Activated CD8-positive, alpha-beta memory T cell treated with anti-CD3 and anti-CD28 coated beads for 4 hours (primary cell): ENCODE measurements around the gene SUFU.
A peak's percentile ranks its signal among the peaks of the same experiment; 100 is the strongest.
"Not testable (repeated sequence)": the region's sequence is repeated elsewhere in the genome, so short reads cannot be mapped to it uniquely, and the experiment has no call there.

Experiments
- DNase-seq, 2 donors: peaks; one replicate each; pipeline ENCODE4 v3.0.0-alpha.2; 2020; ENCODE audit warnings: low read depth in 2 of 2

Gene SUFU

DNA sequence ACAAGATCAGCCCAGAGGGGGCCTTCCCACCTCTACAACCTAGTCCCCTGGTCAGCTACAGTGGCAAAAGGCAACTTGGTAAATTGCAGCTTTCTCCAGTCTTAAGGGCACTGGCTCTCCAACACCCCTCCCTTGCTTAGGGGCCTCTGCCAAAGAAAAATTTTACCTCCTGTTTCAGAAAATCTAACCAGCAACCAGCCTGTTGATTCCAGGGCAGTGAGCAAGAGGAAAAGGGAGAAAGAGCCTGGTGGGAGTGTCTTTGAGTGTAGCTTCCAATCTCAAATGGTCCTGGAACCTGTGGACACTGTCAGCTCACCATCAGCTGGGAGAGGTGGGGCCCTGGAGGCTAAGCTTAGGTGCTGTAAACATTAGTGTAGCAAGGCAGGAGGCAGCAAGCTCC lies 24.1 kb upstream of the SUFU start:
- no peak for DNase-seq

DNA sequence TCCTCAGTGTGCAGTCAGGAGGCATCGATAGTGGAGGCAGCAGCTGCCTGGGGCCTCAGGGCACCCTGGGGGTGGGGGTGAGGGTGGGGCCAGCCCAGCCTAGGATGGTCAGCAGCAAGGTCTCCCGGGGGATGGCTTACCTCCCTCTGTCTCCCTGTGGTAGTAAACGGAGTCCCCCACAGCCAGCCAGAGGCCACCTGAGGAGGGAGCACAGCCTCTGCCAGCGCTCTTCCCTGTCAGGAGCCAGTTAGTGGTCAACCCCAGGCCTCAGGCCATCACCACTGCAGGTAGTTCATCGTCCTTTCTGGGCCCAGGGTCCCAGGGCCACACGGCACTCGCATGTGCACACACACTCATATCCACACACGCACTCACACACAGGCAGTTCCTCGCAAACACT lies 23.4 kb upstream of the SUFU start:
- no peak for DNase-seq

DNA sequence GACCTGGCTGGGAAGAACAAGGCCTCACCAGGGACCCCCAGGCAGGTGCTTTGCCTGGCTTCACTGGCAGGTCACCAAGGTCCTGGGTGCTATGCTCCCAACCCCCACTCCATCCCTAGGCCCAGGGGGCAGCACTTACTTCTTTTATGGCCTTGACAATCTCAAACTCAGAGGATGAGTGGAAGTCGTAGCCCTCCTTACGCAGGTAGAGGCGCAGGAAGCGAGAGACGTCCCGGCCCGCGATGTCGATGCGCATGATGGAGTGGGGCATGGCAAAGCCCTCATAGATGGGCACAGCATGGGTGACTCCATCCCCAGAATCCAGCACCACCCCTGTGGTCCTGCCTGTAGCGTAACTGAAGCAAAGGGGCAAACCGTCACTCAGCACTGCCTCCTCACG lies 19.8 kb upstream of the SUFU start:
- no peak for DNase-seq

DNA sequence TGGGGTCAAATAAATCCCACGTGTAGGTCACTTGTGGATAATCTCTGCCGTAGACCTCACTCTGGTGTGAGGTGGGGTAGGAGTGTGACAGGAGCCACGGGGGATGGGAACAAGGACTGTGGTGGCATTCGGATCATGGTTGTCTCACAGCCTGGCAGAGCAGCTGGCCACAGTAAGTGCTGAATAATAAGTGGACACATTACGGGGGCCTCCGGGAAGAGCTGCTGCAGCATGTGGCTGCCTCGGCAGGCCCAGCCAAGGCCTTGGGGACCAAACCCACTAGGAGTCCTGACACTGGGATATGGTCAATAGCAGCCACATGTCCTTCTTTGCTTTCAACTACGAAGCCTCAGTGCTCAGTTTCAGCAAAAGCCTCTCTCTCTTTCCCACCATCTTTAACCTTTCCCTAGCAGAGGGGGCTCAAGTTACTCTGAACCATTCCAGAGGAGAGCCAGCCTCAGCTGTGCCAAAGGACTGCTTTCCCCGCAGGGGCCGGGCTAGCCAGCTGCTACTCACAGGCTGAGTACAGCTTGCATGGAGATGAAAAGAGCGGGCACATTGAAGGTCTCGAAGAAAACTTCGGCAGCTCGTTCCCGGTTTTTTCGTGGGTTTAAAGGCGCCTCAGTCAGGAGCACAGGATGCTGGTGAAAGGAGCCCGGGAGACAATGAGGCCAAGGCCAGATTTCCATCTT lies 18.5 kb upstream of the SUFU start:
- no peak for DNase-seq

DNA sequence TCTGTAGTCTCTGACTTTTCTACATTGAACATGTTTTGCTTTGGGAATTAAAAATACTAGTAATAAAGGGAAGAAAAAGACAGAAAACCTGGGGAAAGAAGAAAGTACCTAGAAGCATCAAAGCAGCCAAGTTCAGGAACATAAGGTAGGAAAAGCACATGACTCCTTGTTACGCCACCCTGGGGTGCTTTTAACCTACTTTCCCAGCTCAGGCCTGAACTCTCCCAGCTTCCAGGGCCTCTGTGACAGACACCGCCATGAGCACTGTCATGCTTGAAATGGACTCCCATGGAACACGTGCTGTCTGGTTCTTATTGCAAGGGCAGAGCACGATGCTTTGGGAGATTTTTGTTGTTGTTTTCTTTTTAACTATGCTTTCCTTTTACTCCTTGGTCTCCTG lies 12.6 kb upstream of the SUFU start:
- DNase-seq: no peak

DNA sequence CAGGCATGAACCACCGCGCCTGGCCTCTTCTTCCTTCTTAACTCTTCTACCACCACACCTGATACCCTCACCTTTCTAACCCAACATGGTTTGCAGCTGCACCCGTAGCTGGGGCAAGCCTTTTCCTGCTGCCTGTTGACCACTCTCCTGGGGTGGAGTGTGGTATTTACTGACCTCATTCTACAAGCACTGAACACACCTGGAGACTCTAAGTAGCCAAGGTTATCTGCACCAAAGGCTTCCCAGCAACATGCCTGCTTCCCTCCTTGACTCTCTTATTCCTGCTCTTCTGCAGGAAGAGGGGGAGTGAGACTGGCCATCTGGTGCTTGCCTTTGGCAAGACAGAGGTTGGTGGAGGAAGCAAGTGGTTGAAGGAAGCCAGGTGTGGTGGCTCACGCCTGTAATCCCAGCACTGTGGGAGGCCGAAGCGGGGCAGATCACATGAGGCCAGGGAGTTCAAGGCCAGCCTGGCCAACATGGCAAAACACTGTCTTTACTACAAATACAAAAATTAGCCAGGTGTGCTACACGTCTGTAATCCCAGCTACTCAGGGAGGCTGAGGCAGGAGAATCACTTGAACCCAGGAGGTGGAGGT lies 11.3 kb upstream of the SUFU start:
- no peak for DNase-seq

DNA sequence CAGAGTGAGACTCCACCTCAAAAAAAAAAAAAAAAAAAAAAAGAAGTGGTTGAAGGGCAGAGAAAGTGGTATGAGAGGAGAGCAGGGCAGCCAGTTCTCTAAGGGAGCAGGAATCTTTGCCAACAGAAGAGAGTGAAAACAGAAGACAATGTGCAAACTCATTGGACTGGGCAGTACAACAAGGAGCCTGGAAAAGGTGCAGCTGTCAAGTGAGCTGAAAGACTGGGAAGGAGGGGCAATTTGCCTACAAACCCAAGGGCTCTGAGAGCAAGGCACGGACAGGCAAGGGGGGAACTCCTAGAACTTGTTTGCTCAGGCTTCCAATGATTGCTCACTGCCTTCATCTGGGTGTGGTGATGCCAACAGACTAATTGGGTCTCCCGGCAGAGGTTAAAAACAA lies 10.8 kb upstream of the SUFU start:
- no peak for DNase-seq

DNA sequence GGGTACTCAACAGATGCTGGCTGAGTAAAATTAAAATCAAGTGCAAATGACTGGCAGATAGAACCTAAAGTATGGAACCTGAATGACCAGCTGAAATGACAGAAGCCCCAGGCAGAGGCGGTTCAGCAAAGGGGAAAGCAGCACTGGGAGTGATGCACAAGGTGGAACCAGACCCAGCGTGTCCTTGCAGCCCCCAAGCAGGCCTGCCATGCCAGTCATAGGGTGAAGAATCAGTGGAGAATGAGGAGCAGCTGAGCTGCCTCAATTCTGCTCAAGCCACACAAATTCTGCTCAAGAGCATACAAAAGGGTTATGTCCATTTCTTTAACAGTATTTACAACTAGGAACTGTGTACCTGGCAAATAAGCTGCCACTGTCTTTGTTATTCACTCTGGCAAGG lies 10.0 kb upstream of the SUFU start:
- no peak for DNase-seq

DNA sequence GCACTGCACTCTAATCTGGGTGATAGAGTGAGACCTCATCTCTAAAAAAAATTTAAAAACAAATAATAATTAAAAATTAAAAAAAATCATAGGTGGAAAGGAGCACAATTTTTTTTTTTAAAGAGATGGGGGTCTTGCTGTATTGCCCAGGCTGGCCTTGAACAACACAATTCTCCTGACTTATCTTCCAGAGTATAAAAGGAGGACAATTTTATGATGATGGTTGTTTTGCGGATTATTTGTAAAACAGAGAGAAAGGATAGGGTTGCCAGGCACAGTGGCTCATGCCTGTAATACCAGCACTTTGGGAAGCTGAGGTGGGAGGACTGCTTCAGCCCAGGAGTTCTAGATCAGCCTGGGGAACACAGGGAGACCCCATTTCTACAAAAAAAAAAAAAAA lies 6.2 kb upstream of the SUFU start:
- no peak for DNase-seq

DNA sequence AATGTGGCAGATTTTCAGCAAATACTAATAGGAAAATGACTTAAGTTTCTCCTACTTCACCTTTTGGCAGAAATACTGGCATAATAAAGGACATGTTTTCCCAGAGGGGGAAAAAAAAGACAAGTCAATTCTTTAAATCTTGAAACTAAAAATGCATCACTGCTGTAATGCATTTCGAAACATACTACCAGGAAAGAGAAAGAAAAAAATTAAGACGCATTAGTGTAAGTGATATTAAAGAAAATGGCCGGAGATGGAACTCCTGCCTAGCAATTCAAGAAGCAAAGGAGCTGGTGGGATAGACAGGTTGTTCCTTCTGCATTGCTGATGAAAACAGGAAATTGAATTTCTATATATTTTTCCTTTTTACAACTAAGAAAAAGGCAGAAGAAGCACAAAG lies 4.4 kb upstream of the SUFU start:
- DNase-seq: no peak

DNA sequence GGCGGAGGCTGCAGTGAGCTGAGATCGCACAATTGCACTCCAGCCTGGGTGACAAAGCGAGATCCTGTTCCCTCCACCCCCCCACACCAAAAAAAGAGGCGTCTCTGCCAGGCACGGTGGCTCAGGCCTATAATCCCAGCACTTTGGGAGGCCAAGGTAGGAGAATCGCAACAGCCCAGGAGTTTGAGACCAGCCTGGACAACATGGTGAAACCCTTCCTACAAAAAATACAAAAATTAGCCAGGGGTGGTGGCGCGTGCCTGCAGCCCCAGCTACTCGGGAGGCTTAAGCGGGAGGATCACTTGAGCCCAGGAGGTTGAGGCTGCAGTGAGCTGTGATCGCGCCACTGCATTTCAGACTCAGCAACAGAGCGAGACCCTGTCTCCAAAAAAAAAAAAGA lies 3.1 kb upstream of the SUFU start:
- DNase-seq: not testable (repeated sequence)

DNA sequence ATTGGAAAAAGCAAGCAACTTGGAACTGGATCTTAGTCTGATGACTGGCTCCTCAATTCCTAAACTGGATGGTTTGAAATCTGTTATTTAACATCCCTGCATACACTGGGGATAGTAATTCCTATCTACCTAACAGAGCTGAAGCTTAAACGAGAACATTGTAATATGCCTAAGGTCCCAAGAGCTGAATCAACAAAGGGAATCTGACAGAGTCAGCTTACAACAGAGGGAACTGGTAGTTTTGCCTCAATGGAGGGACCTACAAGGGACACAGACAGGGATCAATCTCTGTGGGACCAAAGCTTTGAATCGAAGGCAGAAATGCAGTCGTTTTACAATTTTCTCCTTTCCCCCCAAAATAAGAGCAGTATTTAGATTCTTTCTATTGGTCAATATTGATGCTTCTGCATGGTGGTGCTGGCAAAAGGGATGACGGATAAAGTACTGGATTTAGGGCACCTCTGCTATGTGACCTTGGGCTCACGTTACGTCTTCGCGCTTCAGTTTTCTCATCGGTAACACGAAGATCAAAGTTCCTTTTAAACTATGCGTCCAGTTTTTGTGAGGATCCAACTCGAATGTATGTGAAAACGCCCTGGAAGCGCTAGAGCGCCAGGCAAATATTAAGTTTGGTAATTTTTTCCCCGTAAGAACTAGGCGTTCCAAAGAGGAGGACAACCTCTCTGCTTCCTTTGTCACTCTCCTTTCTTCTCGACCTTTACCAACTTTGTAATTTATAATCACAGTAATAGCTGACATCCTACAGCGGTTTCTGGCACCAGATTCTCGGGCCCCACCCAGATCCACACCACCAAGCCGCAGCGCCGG lies 2.4 kb upstream of the SUFU start:
- DNase-seq: no peak

DNA sequence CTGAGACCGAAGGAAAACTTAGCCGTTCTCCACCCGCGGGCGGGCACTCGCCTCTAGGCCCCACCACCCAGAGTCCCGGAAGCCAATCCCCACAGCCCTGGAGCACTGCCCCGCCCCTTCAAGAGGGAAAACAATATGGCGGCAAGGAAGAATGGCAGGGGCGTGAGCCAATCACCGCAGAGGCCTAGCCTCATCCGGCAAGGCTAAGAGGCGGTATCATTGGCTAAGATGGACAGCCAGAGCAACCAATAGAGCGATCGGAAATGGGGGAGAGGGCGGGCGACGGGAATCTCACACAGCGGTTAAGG lies 1.8 kb upstream of the SUFU start:
- peak; percentile 97 for DNase-seq

DNA sequence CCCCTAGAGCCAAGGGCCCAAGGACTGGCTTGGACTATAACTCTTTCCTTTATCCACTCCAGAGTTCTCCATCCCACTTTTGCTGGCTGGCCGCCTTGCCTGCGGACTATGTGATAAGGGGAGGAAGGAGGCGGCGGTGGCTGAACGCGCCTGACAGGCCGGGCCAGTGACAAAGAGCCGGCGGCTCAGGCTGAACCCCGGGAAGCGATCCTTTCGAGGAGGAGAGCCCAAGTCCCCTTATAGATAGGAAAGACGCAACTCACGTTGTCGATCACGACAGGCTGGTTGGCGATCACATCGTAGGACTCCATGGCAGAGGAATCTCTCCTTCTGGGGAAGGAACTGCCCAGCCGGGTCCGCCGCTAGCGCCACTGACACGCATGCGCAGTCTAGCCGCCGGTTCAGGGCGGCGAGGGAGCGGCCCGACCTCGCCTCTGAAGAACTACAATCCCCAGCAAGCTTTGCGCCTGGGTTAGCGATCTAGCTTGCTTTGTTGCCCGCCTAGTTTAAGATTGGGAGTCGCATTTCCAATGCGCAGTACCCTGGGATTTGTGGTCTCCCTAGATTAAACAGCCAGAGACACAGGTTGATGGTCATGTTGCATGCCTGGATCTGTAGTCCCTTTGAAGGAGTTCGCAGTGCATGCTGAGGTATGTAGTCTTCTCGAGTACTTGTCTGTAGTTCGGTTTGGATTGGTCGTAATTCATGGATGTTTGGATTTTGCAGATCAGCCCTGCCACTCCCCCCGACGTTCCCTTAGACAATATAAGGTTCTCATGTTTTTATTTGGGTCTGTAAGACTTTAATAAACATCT lies 1.2 kb upstream of the SUFU start, which contains the start of gene ACTR1A:
Gene ACTR1A (minus strand): TSS at position 376 of the 815 bp plus-strand sequence. CDS start 65 bp downstream, at position 311.
- DNase-seq: peak; percentile 90

DNA sequence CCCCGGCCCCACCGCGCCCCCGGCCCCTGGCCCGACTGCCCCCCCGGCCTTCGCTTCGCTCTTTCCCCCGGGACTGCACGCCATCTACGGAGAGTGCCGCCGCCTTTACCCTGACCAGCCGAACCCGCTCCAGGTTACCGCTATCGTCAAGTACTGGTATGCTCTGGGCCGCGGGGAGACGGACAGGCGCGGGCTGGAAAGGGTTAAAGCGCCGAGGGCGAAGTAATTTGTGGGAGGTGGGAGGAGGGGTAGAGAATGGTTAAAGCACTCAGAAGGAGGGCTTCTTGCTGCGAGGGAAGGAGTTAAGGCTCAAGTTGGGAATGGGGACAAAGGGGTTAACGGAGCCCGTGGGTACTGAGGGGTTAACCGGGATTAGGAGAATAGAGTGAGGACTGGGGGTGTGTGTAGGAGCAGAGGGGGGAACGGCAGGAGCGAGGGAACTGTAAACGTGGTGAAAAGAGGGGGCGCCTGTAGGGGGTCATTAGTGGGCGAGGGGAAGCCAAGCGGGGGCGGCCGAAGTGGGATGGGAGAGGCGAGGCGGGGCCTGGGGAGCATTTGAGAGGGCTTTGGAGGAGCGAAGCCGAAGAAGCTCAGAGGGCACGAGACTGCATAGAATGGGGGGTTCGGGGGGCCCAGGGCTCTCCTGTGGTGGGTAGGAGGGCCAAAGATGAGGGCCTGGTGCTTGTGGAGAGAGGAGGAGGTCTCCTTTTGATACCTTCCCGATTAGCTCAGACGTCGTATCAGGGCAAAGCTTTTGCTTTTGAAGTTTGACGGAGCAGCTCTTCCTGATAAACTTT lies 605 bp downstream of the SUFU start:
- DNase-seq: peak in 1 of 2 donors; percentile 3

DNA sequence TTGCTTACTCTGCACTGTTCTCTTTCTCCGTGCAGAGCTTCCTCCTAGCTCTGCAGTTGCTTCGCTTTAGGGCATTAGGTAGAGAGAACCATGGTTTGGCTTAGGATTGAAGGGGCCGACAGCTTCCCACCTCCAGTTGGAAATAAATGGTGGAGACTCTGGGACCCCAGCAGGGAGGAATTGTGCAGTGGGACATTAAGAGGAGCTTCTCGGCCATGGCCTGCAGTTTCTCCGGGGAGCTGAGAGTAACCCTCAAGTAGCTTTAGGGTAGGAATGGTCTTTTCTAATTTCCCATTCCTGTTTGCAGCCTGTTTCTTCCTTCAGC lies 1.2 kb downstream of the SUFU start:
- DNase-seq: no peak

DNA sequence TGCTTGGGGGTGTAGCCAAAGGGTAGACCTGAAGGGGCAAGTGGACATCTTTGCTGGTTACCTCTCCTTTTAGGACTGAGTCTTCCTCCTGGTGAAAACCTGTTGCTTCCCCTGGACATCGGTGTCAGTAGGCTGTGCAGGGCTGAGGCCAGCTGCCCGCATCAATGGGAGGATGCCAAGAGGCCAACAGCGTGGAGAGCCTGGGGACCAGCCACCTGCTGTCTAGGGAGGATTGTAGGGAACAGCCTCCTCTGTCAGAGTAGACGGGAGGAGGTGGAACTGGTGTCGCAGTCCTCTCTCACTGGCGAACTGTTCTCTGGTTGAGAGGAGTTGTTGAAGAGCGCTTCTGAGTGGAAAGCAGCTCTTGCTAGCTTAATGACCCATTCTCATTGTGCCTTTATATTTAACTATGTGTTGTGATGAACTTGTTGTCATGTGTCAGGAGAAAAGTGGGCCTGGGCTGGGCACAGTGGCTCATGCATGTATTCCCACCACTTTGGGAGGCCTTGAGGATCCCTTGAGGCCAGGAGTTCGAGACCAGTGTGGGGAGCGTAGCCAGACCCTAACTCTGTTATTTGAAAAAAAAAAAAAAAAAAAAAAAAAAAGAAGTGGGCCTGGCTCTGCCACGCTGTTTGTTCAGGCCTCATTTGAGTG lies 1.8 kb downstream of the SUFU start:
- no peak for DNase-seq

DNA sequence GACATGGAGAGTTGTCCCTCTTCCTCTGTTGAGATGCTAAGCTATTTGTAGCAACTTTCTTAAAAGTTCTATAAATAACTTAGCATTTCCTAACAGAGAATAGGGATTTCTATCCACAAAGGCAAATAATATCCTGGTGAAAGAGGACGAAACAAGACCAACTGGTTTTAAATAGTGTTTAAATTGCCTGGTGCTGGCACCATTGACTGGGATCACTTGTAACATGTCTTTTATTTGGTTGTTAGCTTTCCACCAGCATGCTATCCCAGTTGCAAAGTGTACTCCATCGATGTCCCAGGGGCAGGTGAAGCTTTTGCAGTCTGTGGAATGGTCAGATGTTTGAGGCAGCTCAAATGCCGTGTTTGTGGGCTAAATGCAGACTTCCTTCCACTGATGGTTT lies 3.7 kb downstream of the SUFU start:
- DNase-seq: no peak

DNA sequence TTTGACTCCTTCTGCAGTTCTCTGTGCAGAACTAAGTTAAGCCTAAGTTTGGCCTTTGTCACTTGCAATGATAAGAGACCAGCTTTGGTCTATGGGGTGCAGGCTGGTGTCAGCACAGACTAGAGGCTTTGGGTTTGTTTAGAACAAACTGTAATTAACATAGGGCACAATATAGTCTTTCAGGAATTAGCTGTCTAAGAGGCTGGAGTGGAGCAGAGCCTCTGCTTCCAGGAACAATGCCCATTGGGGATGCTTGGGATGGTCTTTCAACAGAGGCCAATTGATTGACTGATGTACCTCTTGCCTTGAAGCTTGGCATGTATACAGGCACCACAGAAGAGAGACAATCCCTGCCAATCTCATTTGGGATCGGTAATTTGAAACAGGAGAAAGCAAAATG lies 4.7 kb downstream of the SUFU start:
- DNase-seq: no peak

DNA sequence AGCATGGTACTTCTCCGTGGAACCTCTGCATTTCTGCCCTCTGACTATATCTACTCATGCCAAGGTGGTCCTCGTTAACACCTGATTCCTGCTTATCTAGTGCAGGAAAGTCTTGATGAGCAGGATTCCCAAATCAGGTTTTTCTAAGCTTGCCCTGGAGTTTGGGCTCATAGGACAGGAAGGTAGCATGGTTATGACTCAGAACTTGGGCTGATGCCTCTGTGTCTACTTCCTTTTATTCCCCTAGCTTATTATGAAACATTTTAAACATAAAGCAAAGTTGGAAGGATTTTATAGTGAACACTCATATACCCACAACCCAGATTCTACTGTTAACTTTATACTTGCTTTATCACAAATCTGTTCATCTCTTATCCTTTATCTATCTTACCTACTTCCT lies 5.6 kb downstream of the SUFU start:
- DNase-seq: no peak
